ENCODE measurements around the gene WDR38.
A peak's percentile ranks its signal among the peaks of the same experiment; 100 is the strongest.

Gene WDR38

DNA sequence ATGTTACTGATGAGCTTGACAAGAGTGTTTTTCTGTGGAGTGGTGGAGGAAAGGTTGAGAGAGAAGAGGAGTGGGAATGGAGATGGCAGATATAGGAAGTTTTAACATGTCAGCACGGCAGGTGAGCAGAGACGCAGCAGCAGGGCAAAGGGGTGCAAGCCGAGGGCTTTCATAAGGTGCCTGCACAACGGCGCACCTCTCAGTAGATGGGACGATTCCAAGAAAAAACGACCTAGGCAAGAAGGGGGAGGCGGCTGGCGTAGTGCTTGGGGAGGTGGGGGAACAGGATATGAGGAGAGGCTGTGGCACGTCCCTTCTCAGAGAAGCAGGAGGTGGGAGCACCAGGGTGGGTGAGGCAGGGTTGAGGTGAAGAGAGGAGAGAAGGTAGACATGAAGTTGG, 33.2 kb downstream of the WDR38 start:
- DNase-seq, result no peak

DNA sequence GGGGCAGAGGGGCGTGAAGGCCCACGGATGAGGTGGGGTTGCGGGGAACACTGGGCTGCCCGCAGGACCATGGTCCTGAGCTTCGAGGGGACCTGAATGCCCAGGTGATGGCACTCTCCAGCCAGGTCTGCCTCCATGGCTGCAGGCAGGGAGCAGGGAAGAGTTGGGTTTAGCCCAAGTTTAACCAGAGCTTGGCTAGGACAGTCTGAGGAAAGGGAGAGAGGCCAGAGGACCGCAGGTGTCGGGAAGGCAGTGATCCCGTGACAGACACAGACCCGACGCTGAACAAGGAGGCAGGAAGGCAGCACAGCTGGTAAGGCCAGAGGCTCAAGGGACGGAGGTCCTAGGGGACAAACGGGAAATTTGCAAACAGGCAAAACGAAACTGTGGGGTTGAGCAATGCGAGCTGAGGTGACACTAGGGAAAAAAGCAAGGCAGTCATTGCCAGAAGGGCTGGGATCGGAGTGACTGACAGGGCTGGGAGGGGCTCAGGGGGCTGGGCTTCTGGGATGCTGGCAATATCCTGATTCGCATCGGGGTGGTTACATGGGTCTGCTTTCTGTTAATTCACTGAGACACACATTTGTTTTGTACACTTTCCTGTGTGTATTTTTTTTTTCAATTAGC, 33.7 kb downstream of the WDR38 start:
- DNase-seq, result no peak

DNA sequence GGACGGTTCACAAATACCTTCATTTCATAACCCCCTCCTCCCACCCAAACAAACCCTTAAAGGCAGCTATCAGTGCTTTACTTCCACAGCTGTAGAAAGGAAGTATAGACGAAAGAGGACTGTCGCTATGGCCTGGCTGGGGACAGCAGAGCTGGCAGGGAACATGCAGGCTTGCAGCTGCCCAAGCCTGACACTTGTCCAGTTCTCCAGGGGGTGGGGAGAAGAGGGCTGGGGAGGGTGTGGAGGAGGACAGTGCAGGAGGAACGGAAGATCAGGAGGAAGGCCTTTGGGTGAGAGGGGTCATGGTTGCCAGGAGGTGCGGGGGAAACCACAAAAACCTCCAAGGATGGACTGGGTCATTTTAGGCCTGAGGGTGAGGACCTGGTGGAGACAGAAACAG, 34.6 kb downstream of the WDR38 start:
- no peak for DNase-seq

DNA sequence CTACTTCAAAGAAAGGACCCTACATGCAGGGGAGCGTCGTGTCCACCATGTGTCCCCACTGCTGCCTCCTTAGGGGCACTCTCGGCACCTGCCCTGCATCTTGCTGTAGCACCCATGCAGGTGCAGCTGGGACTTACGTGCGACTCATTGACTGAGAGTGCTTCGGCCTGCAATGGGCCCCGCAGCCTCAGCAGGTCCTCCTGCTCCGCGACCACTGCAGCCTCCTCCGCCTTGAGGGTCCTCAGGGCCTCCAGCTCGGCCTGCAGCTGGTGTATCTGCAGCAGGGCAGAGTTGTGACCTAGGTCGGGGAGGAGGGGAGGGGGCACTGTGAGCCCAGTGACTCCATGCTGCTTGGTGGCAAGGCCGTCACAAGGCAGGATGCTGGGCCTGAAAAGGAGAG, 35.7 kb downstream of the WDR38 start:
- no peak for DNase-seq

DNA sequence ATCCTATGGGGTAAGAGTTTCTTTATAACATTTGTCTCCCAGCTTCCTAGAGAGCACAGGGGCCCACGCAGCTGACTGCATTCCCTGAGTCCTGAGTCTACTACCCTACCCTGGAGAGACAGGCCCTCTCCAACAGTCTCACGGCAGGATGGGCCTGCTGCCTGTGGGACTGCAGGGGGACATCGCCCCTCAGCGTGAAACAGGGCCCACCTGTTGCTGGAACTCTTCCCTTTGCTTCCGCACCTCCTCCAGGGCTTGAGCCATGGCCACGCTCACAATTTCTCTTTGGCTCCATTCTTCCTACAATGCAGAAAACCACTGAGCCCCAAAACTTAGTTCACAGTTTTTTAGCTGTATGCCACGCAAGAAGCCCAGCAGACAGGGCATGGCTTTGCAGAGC, 36.9 kb downstream of the WDR38 start:
- no peak for DNase-seq

- DNase-seq, result no peak
These were observed 40.9 kb downstream of the WDR38 start for GRCh38 chr9:124894035-124894740.

- DNase-seq, result peak; percentile 16
These were observed 41.5 kb downstream of the WDR38 start for GRCh38 chr9:124894741-124895170.

GRCh38 chr9:124897570-124898460, 44.6 kb downstream of the WDR38 start:
- no peak for DNase-seq

- no peak for DNase-seq
These were observed 46.6 kb downstream of the WDR38 start for GRCh38 chr9:124899845-124900244.

DNA sequence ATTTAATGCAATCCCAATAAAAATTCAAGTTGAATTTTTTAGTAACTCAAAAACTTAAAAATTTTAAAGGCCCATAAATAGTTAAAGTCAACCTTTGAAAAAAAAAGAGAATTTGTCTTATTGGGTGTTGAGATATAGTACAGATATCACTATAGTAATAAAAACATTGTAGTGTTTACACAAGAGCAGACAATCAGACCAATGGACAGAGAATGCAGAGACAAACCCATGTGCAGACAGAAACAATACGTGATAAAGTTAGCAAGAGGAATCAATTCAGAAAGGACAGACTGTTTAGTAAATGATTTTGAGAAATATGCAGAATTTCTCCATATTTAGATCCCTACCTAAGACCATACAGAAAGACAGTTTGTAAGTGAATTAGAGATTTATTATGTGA, 53.7 kb downstream of the WDR38 start:
- no peak for DNase-seq

All from inflammatory macrophage treated with lipopolysaccharide for 4 hours (primary cell).